K562 (cell line): Measurements from ENCODE around the gene HNRNPLL. TPM values are rescaled to one million over a fixed set of nuclear protein-coding genes. Genes with fewer than 3 reads are reported as not detected.
"Not testable (repeated sequence)": the region's sequence is repeated elsewhere in the genome, so short reads cannot be mapped to it uniquely, and the experiment has no call there.

Experiments used
- ATF1 ChIP-seq, 2 experiments: fragments of 450-650 bp in 1 of 2; IDR thresholded peaks; 2 replicates each; pipeline ENCODE4 v1.6.1; 2016; ENCODE audit warnings: missing compliant biosample characterization in 1 of 2, missing genetic modification characterization in 1 of 2
- BRD9 ChIP-seq: fragments of 450-650 bp; IDR thresholded peaks from 2 replicates; pipeline ENCODE4 v1.6.1; 2018; ENCODE audit warnings: low read depth; ENCODE audit not compliant: partially characterized antibody
- C11orf30 ChIP-seq: fragments of 450-650 bp; IDR thresholded peaks from 2 replicates; pipeline ENCODE4 v1.6.1; 2016; ENCODE audit warnings: low read depth, mild to moderate bottlenecking
- DACH1 ChIP-seq: fragments of 450-650 bp; IDR thresholded peaks from 2 replicates; pipeline ENCODE4 v1.6.1; 2018; ENCODE audit not compliant: partially characterized antibody
- EGR1 ChIP-seq: fragments of 450-650 bp; conservative IDR thresholded peaks from 2 replicates; pipeline ENCODE4 v1.6.1; 2017; ENCODE audit warnings: mild to moderate bottlenecking
- ETV5 ChIP-seq: sonication (generic); formaldehyde crosslinking; IDR thresholded peaks from 2 replicates; pipeline ENCODE4 v1.4.0; 2020; ENCODE audit warnings: low read depth, mild to moderate bottlenecking, missing genetic modification reagents
- FOXM1 ChIP-seq, 2 experiments: fragments of 450-650 bp in 1 of 2; sonication (generic) in 1 of 2; formaldehyde crosslinking in 1 of 2; IDR thresholded peaks; 2 replicates each; pipeline versions ENCODE4 v1.6.1 to v1.9.0; 2017 to 2022; ENCODE audit warnings: low read depth in 2 of 2, mild to moderate bottlenecking in 2 of 2, missing genetic modification reagents in 1 of 2, moderate library complexity in 1 of 2
- HCFC1 ChIP-seq: IDR thresholded peaks from 2 replicates; pipeline ENCODE4 v1.6.1; 2012; ENCODE audit warnings: low read depth, low read length, improper control_type of control experiment
- HDAC3 ChIP-seq: fragments of 450-650 bp; IDR thresholded peaks from 2 replicates; pipeline ENCODE4 v1.6.1; 2018; ENCODE audit warnings: borderline replicate concordance, mild to moderate bottlenecking, moderate library complexity; ENCODE audit not compliant: partially characterized antibody
- MGA ChIP-seq: fragments of 450-650 bp; IDR thresholded peaks from 2 replicates; pipeline ENCODE4 v1.6.1; 2016; ENCODE audit warnings: mild to moderate bottlenecking, moderate library complexity
- POLR2AphosphoS5 ChIP-seq: IDR thresholded peaks from 2 replicates; pipeline ENCODE4 v1.6.1; 2011; ENCODE audit warnings: mild to moderate bottlenecking, low read depth, low read length, moderate library complexity; ENCODE audit not compliant: control insufficient read depth, insufficient read depth
- SPI1 ChIP-seq: IDR thresholded peaks from 2 replicates; pipeline ENCODE4 v1.6.1; 2011; ENCODE audit warnings: low read depth, low read length, control low read depth, borderline replicate concordance
- TOE1 ChIP-seq, 2 experiments: fragments of 450-650 bp in 1 of 2; sonication (generic) in 1 of 2; formaldehyde crosslinking in 1 of 2; IDR thresholded peaks; 2 replicates each; pipeline versions ENCODE4 v1.7.1 to v1.8.0; 2016 to 2022; ENCODE audit warnings: borderline replicate concordance in 2 of 2, mild to moderate bottlenecking in 2 of 2, antibody characterized with exemption in 1 of 2, inconsistent platforms in 1 of 2, low read depth in 1 of 2, missing genetic modification reagents in 1 of 2, moderate library complexity in 1 of 2
- ZKSCAN8 ChIP-seq: fragments of 200-800 bp; sonication (Bioruptor generic); IDR thresholded peaks from 2 replicates; pipeline ENCODE4 v1.6.1; 2016; ENCODE audit warnings: missing genetic modification characterization, missing compliant biosample characterization
- ZNF766 ChIP-seq: fragments of 200-800 bp; sonication (Bioruptor generic); conservative IDR thresholded peaks from 2 replicates; pipeline ENCODE4 v1.6.1; 2016; ENCODE audit warnings: missing genetic modification characterization, missing compliant biosample characterization
- polyA plus RNA-seq, 8 experiments: library from polyadenylated mRNA; depleted of rRNA in 4 of 8; stranded (reverse) in 5 of 8; unstranded in 3 of 8; fragments of >200 nt; fragmentation: Nextera tagmentation in 2 of 8; fragmentation: Illumina TruSeq in 1 of 8; extraction: Ambion mirVana in 2 of 8; extraction: Trizol in 1 of 8; gene quantifications; 2 replicates each; pipeline versions ENCODE4 v1.2.1 to v1.2.3, GENCODE V29; 2011 to 2014; ENCODE audit warnings: inconsistent platforms in 1 of 8, missing spikeins in 1 of 8
- total RNA-seq, 7 experiments: library from RNA; depleted of rRNA in 6 of 7; stranded (reverse); fragments of >200 nt in 6 of 7; fragmentation: Illumina TruSeq in 2 of 7; extraction: Trizol in 2 of 7; gene quantifications; 2 replicates each; pipeline versions ENCODE4 v1.2.1 to v1.2.3, GENCODE V29; 2011 to 2021; ENCODE audit warnings: low replicate concordance in 1 of 7

Gene HNRNPLL
- total and polyA plus RNA-seq, 9 of the 15 experiments (the other 6 are each of a cell fraction or from before 2014, with no cell fraction given) = 19.8 to 135 (median 57.8) TPM

- TF ChIP-seq DACH1 (peak; percentile 89), TOE1 (IDR thresholded peaks at IDR 0.05; ENCODE audit: borderline replicate concordance) (peak; percentile 97), C11orf30 (peak; percentile 13; the same call in 1 of the 2 replicates), ZKSCAN8 (CRISPR knock-in tag) (peak; percentile 69; the same call in 1 of the 2 replicates), EGR1 (peak; percentile 53; the same call in 1 of the 2 replicates), SPI1 (peak; percentile 95), FOXM1 (IDR thresholded peaks at IDR 0.05; ENCODE audit: low read depth) (peak; percentile 89), ZNF766 (CRISPR knock-in tag) (peak; percentile 74), ETV5 (CRISPR knock-in tag) (peak; percentile 99), ATF1 (tag; IDR thresholded peaks at IDR 0.05) (peak; percentile 68), HDAC3 (peak; percentile 95), HCFC1 (0 out of 2 replicates have a peak, but pooled peaks have one; percentile 24), BRD9 (peak; percentile 87), MGA (peak; percentile 79), POLR2AphosphoS5 (peak; percentile 88)
- TF ChIP-seq TOE1 (CRISPR knock-in tag; IDR thresholded peaks at IDR 0.05; ENCODE audit: borderline replicate concordance, low read depth); FOXM1 (CRISPR knock-in tag; IDR thresholded peaks at IDR 0.05; ENCODE audit: low read depth); ATF1 (CRISPR knock-in tag; IDR thresholded peaks at IDR 0.05): not testable (repeated sequence)
These were observed 41.2 kb upstream of the HNRNPLL start (continued) for GRCh38 chr2:38643683-38644511.
